Left lung (tissue), 10 donors: Measurements from ENCODE around the gene RPL19. TPM values are rescaled to one million over a fixed set of nuclear protein-coding genes. Genes with fewer than 3 reads are reported as not detected.

Experiments used
- ATAC-seq: fragments of 200-7000 bp; cut with Tn5 transposase; one replicate; pipeline ENCODE4 v1.9.1; 2020; ENCODE audit warnings: moderate library complexity
- DNase-seq, 4 donors: peaks; one replicate each; pipeline ENCODE4 v3.0.0-alpha.2; 2013 to 2020
- H3K27ac ChIP-seq, 2 donors: fragments of 200-600 bp; sonication (generic) in 1 of 2; one replicate each; pipeline versions ENCODE4 v1.5.0 to v1.8.0; 2020 to 2021
- H3K27me3 ChIP-seq, 2 donors: fragments of 200-600 bp; sonication (generic) in 1 of 2; one replicate each; pipeline versions ENCODE4 v1.5.0 to v1.8.0; 2020 to 2021
- H3K36me3 ChIP-seq, 2 donors: fragments of 200-600 bp; sonication (generic) in 1 of 2; one replicate each; pipeline versions ENCODE4 v1.5.0 to v1.8.0; 2020 to 2021
- H3K4me1 ChIP-seq, 2 donors: fragments of 200-600 bp; one replicate each; pipeline ENCODE4 v1.8.0; 2021
- H3K4me3 ChIP-seq, 2 donors: fragments of 200-600 bp; sonication (generic) in 1 of 2; one replicate each; pipeline versions ENCODE4 v1.5.0 to v1.8.0; 2020 to 2021; ENCODE audit warnings: mild to moderate bottlenecking in 1 of 2
- H3K9me3 ChIP-seq, 2 donors: fragments of 200-600 bp; sonication (generic) in 1 of 2; one replicate each; pipeline versions ENCODE4 v1.5.0 to v1.8.0; 2020 to 2021
- intact Hi-C, 2 donors: fragments of 100-400 bp; cut with DNase I; formaldehyde crosslinking; loops; one replicate each; pipeline versions ENCODE4 v1.11.2 to v1.14.2; 2022
- polyA plus RNA-seq, 6 donors: library from polyadenylated mRNA; unstranded; fragments of 120-200 nt; gene quantifications; one replicate each; pipeline ENCODE4 v1.2.1, GENCODE V29; 2013; ENCODE audit not compliant: insufficient read length in 6 of 6
- total RNA-seq, 2 donors: library from RNA; stranded (reverse); fragmentation: NEBNext Ultra II Directional; extraction: Animal tissue kit (Norgen Biotek cat#: 25700); gene quantifications; one replicate each; pipeline ENCODE4 v1.2.1, GENCODE V29; 2021
- TF ChIP-seq, protein P1 (sequence below), 2 donors: fragments of 200-600 bp; sonication (generic) in 1 of 2; IDR thresholded peaks; one replicate each; pipeline versions ENCODE4 v1.5.0 to v1.8.0; 2021; ENCODE audit warnings: antibody characterized with exemption in 2 of 2
- donor health status: DM: no; HTN: yes; CAD: no.
- donor health status: DM: no; HTN: no; CAD: no.

Gene RPL19
- total and polyA plus RNA-seq, 8 donors, result 1,286 to 2,452 (median 2,096) TPM

DNA sequence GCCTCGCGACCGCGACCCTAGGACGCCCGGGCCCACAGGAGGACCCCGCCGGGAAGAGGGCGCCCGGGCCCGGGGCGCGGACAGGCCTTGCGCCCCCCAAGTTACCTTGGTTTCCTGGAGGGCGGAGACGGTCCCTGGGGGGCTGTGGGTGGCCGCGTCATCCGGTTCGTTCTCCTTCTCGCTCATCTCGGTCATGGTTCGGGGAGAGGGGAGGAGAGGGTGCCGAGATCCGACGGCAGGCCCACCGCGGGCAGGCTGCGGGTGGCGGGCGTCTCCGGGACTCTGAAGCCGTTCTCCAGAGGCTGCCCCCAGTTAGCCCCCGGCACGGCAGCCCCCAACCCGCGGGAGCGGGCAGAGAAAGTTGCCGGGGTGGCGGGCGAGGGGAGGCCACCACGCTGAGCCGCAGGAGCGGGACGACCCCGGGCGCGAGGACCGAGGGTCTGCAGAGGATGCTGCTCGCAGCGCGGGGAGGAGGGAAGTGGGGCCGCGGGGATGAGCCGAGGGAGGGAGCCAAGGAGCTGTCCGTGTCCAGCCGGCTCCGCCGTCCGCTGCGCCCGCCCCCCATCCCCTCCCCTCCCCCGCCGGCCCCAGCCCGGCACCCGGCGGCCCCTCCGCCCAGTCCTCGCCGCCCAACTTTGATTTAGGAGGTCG, 25.4 kb downstream of the RPL19 start, which contains the start of gene STAC2:
STAC2 (minus strand) TSS at position 638 of the 651 bp plus-strand sequence; CDS start at position 195, 443 bp downstream.
- DNase-seq, result no peak
- Histone ChIP-seq H3K4me1 (peaks cover 12 to 20% of the 10 kb centered on the region in 2 donors), H3K9me3 (no peaks in the 10 kb centered on the region), H3K27ac (no peak within 1 kb of the TSS), H3K4me3 (peak within 1 kb of the TSS; percentile 12 to 30), H3K27me3 (peaks cover 30 to 83% of the 10 kb centered on the region in 2 donors), H3K36me3 (no peaks in the 10 kb centered on the region)
- ATAC-seq, result peak; percentile 34
- TF ChIP-seq, protein P1, sequence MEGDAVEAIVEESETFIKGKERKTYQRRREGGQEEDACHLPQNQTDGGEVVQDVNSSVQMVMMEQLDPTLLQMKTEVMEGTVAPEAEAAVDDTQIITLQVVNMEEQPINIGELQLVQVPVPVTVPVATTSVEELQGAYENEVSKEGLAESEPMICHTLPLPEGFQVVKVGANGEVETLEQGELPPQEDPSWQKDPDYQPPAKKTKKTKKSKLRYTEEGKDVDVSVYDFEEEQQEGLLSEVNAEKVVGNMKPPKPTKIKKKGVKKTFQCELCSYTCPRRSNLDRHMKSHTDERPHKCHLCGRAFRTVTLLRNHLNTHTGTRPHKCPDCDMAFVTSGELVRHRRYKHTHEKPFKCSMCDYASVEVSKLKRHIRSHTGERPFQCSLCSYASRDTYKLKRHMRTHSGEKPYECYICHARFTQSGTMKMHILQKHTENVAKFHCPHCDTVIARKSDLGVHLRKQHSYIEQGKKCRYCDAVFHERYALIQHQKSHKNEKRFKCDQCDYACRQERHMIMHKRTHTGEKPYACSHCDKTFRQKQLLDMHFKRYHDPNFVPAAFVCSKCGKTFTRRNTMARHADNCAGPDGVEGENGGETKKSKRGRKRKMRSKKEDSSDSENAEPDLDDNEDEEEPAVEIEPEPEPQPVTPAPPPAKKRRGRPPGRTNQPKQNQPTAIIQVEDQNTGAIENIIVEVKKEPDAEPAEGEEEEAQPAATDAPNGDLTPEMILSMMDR (IDR thresholded peaks at IDR 0.05), result no peak
- intact Hi-C loops, result no loop called here

- TF ChIP-seq, protein P1 (IDR thresholded peaks at IDR 0.05), result no peak
- H3K27ac ChIP-seq, result no peak overlapping the region
- peaks cover 30 to 90% of the 10 kb centered on the region in 2 donors for H3K27me3 ChIP-seq
- H3K4me1 ChIP-seq, result peaks cover 13 to 21% of the 10 kb centered on the region in 2 donors
- intact Hi-C loops, result no loop called here
- no peaks in the 10 kb centered on the region for H3K36me3 ChIP-seq
- DNase-seq (peak in 1 of 4 donors; percentile 76), ATAC-seq (peak; percentile 57)
- H3K4me3 ChIP-seq, result peak overlapping the region; percentile 12 to 30
- no peaks in the 10 kb centered on the region for H3K9me3 ChIP-seq
Observed at GRCh38 chr17:39225959-39226683, 26.0 kb downstream of the RPL19 start.

- ATAC-seq, result no peak
Observed at GRCh38 chr17:39227364-39227919, 27.4 kb downstream of the RPL19 start.

GRCh38 chr17:39229274-39229913, 29.3 kb downstream of the RPL19 start:
- intact Hi-C loops, result no loop called here
- no peak for DNase-seq
- Histone ChIP-seq H3K36me3 (no peaks in the 10 kb centered on the region), H3K4me3 (no peak overlapping the region), H3K9me3 (no peaks in the 10 kb centered on the region), H3K27me3 (peaks cover 24 to 89% of the 10 kb centered on the region in 2 donors), H3K4me1 (peaks cover 25% of the 10 kb centered on the region in 2 donors), H3K27ac (no peak overlapping the region)
- TF ChIP-seq, protein P1 (IDR thresholded peaks at IDR 0.05), result no peak
- no peak for ATAC-seq

More at GRCh38 chr17:39227364-39227919, 27.4 kb downstream of the RPL19 start:
- no peak for DNase-seq
- Histone ChIP-seq H3K9me3 (no peaks in the 10 kb centered on the region), H3K27ac (no peak overlapping the region), H3K27me3 (peaks cover 30 to 98% of the 10 kb centered on the region in 2 donors), H3K4me3 (no peak overlapping the region), H3K36me3 (no peaks in the 10 kb centered on the region), H3K4me1 (peaks cover 25% of the 10 kb centered on the region in 2 donors)
- TF ChIP-seq, protein P1 (IDR thresholded peaks at IDR 0.05), result no peak
- intact Hi-C loops, result no loop called here
